HUES48 (cell line): ENCODE results near the gene ZFAND3.

Experiments
- H3K27ac ChIP-seq: one replicate; pipeline ENCODE4 v1.7.0; 2013; ENCODE audit warnings: low read depth, low read length, inconsistent platforms
- H3K27me3 ChIP-seq: 2 replicates; pipeline ENCODE4 v1.6.1; 2013; ENCODE audit warnings: mild to moderate bottlenecking, low read length; ENCODE audit not compliant: control insufficient read depth, insufficient read depth
- H3K36me3 ChIP-seq: 2 replicates; pipeline ENCODE4 v1.6.1; 2013; ENCODE audit warnings: low read length; ENCODE audit not compliant: control insufficient read depth, insufficient read depth
- H3K4me1 ChIP-seq: 2 replicates; pipeline ENCODE4 v1.6.1; 2013; ENCODE audit warnings: mild to moderate bottlenecking, low read length; ENCODE audit not compliant: control insufficient read depth, insufficient read depth
- H3K4me3 ChIP-seq: 2 replicates; pipeline ENCODE4 v1.5.1; 2013; ENCODE audit warnings: mild to moderate bottlenecking, low read depth, low read length
- H3K9ac ChIP-seq: 2 replicates; pipeline ENCODE4 v1.6.1; 2013; ENCODE audit warnings: mild to moderate bottlenecking, low read depth, low read length, moderate library complexity
- H3K9me3 ChIP-seq: 2 replicates; pipeline ENCODE4 v1.6.1; 2013; ENCODE audit warnings: low read length; ENCODE audit not compliant: control insufficient read depth, insufficient read depth

Gene ZFAND3

DNA sequence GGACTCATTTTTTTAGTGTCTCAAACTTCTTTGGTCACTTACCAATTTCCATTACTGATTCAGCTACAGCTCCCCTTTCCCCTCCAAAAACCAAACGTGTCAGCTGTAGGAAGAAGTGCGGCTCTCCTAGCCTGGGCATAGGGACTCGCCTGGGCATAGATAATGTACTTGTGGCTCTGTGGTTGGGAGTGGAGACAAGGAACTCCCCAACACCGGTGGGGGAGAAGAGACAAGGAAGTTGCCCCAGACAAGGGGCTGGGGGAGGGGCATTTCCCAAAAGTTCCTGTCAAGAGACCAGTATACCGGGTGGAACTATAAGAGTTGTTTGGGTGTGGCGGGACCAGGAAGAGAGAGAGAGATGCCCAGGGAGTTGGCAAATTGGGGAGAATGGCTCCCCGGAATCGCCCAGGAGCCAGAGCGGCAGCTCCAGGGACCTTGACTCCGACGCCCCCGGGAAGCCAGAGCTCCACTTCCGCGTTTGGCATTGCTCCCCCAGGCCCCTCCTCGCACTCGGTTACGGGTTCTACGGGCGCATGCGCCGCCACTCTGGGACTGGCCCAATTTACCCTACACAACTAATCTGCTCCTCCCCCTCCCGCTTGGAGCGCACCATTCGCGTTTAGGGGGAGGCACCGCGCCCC lies 871 bp upstream of the ZFAND3 start:
- peak overlapping the region; percentile 99 for H3K27ac ChIP-seq
- H3K9ac ChIP-seq: peak overlapping the region; percentile 99
- H3K9me3 ChIP-seq: no peaks in the 10 kb centered on the region
- H3K27me3 ChIP-seq: no peaks in the 10 kb centered on the region
- peak overlapping the region; percentile 87 for H3K4me3 ChIP-seq
- H3K36me3 ChIP-seq: no peaks in the 10 kb centered on the region
- peaks cover 49% of the 10 kb centered on the region for H3K4me1 ChIP-seq

DNA sequence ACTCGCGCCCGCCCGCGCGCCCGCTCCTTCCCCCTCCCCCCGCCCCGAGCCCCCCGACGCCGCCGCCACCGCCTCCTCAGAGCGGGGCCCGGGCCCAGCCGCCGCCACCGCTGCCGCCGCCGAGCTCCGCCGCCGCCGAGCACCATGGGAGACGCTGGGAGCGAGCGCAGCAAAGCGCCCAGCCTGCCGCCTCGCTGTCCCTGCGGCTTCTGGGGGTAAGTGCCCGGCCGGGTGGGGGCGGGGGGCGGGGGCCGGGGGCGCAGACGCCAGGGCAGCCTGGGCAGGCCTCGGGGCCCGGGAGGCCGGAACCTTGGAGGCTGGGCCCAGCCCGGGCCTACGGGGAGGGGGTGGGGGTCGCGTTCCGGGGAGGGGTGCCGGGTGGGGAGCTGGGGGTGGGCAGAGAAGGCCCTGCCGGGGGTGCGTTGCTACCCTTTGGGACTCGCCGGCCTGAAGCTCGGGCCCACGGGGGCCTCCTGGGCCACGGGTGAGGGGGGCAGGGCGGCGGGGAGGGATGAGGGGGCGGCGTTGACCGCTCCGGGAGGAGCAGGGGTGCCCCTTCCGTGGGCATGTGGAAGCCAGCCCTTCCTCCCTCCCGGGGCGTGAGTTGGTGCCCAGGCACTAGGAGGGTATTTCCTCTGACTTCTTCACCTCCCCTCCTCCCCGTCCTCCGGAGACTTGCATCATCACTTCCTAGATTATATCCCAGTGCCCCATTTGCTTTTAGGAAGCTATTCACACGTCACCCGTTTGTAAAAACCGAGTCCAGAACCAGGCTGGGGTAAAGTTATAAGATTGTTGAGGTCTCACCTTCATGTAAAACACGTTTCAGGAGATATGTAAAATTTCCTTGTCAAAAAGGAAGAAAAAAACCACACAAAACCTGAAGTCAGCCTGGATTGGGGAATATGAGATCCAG lies 533 bp downstream of the ZFAND3 start:
- Histone ChIP-seq H3K9me3 (no peaks in the 10 kb centered on the region), H3K27ac (peak overlapping the region; percentile 99), H3K36me3 (no peaks in the 10 kb centered on the region), H3K27me3 (no peaks in the 10 kb centered on the region), H3K4me1 (peaks cover 49% of the 10 kb centered on the region), H3K9ac (peak overlapping the region; percentile 73), H3K4me3 (peak overlapping the region; percentile 87)

DNA sequence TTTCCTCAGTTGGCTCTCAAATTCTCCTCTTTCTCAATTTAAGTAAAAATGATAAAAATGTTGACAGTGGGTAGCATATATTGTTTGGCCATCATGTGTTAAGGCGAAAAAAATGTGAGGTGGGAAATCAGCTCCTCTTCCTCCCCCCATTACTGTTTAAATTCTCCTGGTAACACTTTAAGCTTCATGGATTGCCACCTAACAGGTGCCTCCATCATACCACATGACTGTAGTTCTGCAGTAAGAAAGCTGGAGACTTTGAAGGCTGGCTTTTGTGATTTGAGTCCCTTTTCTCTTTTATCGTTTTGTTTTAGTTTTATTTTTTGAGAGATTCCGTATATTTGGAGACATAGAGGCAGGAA lies 1.2 kb downstream of the ZFAND3 start:
- Histone ChIP-seq H3K4me3 (peak overlapping the region; percentile 76), H3K27me3 (no peaks in the 10 kb centered on the region), H3K9me3 (no peaks in the 10 kb centered on the region), H3K36me3 (no peaks in the 10 kb centered on the region), H3K9ac (peak overlapping the region; percentile 73), H3K27ac (peak overlapping the region; percentile 99), H3K4me1 (peaks cover 49% of the 10 kb centered on the region)

DNA sequence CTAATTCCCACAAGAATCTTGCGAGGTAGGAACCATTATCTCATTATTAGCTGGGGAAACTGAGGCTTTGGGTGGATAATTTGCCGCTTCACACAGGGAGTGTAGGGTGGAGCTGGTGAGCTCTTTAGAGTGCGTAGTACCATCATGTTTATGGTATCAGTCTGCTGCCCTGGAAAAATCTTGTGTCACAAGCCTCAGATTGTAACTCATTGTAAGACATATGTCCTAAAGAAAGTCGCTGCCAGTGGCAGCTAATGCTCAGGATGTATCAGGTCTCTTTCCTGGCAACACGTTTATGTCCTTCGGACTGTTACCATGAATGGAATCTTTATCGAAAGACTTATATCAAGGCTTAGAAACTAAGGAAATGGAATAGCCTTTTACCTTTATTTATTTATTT lies 1.9 kb downstream of the ZFAND3 start:
- Histone ChIP-seq H3K9ac (no peak overlapping the region), H3K36me3 (no peaks in the 10 kb centered on the region), H3K27me3 (no peaks in the 10 kb centered on the region), H3K4me1 (peaks cover 46% of the 10 kb centered on the region), H3K9me3 (no peaks in the 10 kb centered on the region), H3K4me3 (no peak overlapping the region), H3K27ac (no peak overlapping the region)

DNA sequence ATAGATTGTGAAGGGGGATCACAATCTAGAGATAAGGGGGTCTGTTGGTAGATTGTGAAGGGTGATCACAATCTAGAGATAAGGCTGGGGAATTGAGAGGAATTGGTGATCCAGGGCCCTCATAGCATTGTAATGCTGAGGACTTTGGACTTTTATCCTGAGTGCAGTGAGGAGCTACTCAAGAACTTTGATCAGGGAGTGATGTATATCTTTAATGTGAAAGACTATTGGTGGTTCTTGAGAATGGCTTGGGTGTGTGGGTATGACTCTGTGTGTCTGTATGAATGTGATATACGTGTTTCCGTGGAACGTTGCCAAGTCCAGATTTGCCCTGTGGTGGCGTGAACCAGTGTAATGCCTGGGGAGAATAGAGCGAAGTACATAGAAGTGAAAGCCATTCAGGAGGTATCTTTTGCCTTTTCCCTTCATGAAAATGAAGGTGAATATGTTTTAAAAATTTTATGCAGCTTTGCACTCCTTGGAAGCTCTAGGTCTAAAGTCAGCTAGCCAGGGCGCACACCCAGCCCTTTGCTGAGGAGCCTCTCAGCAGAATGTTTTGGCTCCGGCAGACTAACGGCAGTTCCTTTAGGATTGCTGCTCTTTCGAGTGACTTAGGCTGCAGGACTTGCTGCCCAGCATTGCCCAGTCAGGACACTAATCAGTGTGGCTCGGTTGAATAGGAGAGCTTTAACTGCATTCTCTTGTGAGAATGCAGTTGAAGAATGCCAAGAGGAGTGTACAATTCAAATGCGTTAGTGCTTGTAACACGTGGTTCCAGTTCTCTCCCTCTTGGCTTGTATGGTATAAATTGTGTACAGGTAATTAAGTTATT lies 3.5 kb downstream of the ZFAND3 start:
- Histone ChIP-seq H3K27me3 (no peaks in the 10 kb centered on the region), H3K36me3 (no peaks in the 10 kb centered on the region), H3K4me3 (no peak overlapping the region), H3K4me1 (peaks cover 32% of the 10 kb centered on the region), H3K9me3 (no peaks in the 10 kb centered on the region), H3K27ac (peak overlapping the region; percentile 26), H3K9ac (no peak overlapping the region)

DNA sequence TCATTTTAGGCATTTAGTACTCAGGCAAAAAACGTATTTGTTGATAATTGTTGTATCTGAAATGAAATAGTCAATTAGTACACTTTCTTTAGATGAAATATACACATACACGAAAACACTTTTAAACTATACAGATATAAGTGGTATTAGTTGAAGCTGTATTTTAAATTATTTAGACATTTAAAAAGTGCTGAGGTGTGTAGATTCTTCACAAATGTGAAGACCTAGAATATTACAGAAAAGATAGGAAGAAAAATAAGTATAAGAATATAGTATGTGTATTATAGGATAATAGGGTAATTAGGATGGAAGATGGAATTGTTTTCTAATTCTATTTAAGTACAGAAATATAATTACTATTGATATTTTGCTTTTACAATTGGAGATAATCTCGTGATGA lies 4.6 kb downstream of the ZFAND3 start:
- Histone ChIP-seq H3K9ac (no peak overlapping the region), H3K36me3 (no peaks in the 10 kb centered on the region), H3K9me3 (no peaks in the 10 kb centered on the region), H3K27ac (no peak overlapping the region), H3K27me3 (no peaks in the 10 kb centered on the region), H3K4me1 (peaks cover 29% of the 10 kb centered on the region), H3K4me3 (no peak overlapping the region)

DNA sequence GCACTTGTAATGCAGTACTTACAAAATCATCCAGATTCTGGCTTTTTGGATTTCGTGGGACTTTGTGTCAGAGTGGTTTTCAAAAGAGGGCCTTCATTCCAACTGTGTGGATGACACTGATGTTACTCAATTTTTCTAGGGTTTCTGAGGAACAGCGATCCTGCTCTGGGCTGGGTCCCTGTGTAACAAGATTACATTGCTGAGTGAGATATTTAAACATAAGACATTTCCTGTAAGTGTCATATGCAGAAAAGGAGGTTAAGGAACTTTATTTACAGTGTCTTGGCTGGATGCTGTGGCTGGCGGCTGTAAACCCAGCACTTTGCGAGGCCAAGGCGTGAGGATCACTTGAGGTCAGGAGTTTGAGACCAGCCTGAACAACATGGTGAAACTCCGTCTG lies 6.7 kb downstream of the ZFAND3 start:
- Histone ChIP-seq H3K36me3 (no peaks in the 10 kb centered on the region), H3K4me1 (peaks cover 22% of the 10 kb centered on the region), H3K27ac (no peak overlapping the region), H3K9me3 (no peaks in the 10 kb centered on the region), H3K4me3 (no peak overlapping the region), H3K9ac (no peak overlapping the region), H3K27me3 (no peaks in the 10 kb centered on the region)

DNA sequence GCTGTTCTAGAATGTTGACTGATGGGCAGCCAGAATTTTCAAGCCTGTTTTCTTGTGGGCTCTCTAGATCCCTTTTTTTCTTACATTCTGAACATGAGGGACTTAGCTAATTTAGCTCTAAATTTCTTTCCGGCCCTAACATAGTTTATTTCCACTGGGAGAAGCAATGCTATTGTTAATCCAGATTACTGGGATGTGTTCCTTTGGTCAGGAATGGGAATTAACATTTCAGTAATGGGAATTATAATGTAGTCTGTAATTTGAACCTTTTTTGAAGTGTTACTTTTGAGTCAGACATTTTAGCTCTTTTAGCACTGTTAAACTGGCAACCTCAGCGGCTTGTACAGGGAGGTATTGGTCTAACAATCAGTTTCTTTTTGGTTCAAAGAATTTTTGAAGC lies 7.5 kb downstream of the ZFAND3 start:
- no peaks in the 10 kb centered on the region for H3K27me3 ChIP-seq
- no peak overlapping the region for H3K4me3 ChIP-seq
- no peak overlapping the region for H3K27ac ChIP-seq
- no peak overlapping the region for H3K9ac ChIP-seq
- H3K9me3 ChIP-seq: no peaks in the 10 kb centered on the region
- H3K4me1 ChIP-seq: peaks cover 15% of the 10 kb centered on the region
- no peaks in the 10 kb centered on the region for H3K36me3 ChIP-seq

DNA sequence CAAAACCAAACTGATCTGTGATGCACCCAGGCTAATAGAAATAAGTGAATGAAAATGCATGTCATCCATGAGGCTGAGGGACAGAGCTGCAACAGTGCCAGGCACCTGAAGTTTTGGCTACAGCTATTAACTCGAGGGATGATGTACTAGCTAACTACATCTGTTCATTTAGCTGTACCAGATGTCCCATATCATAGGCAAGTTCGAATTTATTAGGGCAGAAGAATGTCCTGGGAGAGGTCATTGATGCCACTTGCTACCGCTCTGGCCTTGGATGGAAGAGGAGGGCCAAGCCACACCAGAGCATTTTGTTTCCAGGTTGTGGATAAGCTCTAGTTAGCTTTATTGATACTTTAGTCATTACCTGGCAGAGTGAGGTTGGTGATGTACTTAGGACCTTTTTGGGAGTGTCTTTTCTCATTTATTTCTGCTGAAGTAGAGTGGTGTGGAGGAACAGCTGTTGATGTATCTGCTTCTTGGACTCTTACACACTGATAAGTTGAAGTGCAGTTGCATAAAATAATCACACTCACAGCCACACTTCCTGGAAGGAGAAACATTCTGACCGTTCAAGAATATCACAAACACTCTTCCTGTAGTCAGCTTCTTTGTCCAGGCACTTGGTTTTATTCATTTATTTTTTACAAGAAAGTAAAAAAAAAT lies 8.2 kb downstream of the ZFAND3 start:
- Histone ChIP-seq H3K9me3 (no peaks in the 10 kb centered on the region), H3K27me3 (no peaks in the 10 kb centered on the region), H3K27ac (no peak overlapping the region), H3K36me3 (no peaks in the 10 kb centered on the region), H3K4me1 (peaks cover 9% of the 10 kb centered on the region), H3K9ac (no peak overlapping the region), H3K4me3 (no peak overlapping the region)

DNA sequence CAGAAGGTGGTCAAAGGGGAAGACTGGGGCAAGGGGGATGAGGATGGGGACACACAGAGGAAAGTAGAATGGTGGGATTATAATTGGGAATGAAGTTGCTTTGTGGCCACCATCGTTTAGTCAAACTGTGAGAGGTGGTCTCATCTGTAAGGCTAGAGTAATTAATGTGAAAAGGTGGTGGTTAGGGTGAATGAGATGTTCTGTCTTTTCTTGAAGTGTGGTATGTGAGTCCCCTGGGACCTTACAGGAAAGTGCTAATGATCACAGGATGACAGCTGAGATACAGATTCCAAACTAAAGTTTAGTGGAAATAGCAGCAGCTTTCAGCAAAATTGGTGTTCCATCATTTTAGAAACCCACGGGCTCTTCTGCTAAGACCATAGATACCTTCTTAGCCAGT lies 10.7 kb downstream of the ZFAND3 start:
- no peaks in the 10 kb centered on the region for H3K4me1 ChIP-seq
- no peak overlapping the region for H3K4me3 ChIP-seq
- no peaks in the 10 kb centered on the region for H3K9me3 ChIP-seq
- H3K36me3 ChIP-seq: no peaks in the 10 kb centered on the region
- no peak overlapping the region for H3K9ac ChIP-seq
- no peaks in the 10 kb centered on the region for H3K27me3 ChIP-seq
- no peak overlapping the region for H3K27ac ChIP-seq
